Right kidney (tissue), 1 donor: ENCODE measurements around the gene BMP8B.
"Not testable (repeated sequence)": the region's sequence is repeated elsewhere in the genome, so short reads cannot be mapped to it uniquely, and the experiment has no call there.

ENCODE experiments used
- DNase-seq: peaks from one replicate; pipeline ENCODE4 v3.0.0-alpha.2; 2016

Gene BMP8B

GRCh38 chr1:39812913-39813312, 24.2 kb upstream of the BMP8B start:
- no peak for DNase-seq

GRCh38 chr1:39808784-39809517, 20.3 kb upstream of the BMP8B start:
- no peak for DNase-seq

- no peak for DNase-seq
Observed at GRCh38 chr1:39805385-39805784, 16.7 kb upstream of the BMP8B start.

- DNase-seq: no peak
Observed at GRCh38 chr1:39802496-39803260, 14.0 kb upstream of the BMP8B start.

- no peak for DNase-seq
Observed at GRCh38 chr1:39800471-39800835, 11.8 kb upstream of the BMP8B start.

- DNase-seq: peak; percentile 57
Observed at GRCh38 chr1:39799770-39800470, 11.3 kb upstream of the BMP8B start.

GRCh38 chr1:39798859-39799769, 10.4 kb upstream of the BMP8B start:
- DNase-seq: peak; percentile 59

- DNase-seq: no peak
Observed at GRCh38 chr1:39795651-39796050, 7.0 kb upstream of the BMP8B start.

- no peak for DNase-seq
Observed at GRCh38 chr1:39791838-39792237, 3.2 kb upstream of the BMP8B start.

GRCh38 chr1:39789571-39790110, 976 bp upstream of the BMP8B start:
- DNase-seq: no peak

GRCh38 chr1:39788426-39788757, 273 bp downstream of the BMP8B start:
- no peak for DNase-seq

- DNase-seq: not testable (repeated sequence)
Observed at GRCh38 chr1:39787964-39788363, 701 bp downstream of the BMP8B start.

GRCh38 chr1:39787468-39787867, 1.2 kb downstream of the BMP8B start:
- no peak for DNase-seq

- DNase-seq: not testable (repeated sequence)
Observed at GRCh38 chr1:39787108-39787375, 1.6 kb downstream of the BMP8B start.

GRCh38 chr1:39786303-39787107, 2.2 kb downstream of the BMP8B start:
- DNase-seq: not testable (repeated sequence)

GRCh38 chr1:39782685-39783084, 6.0 kb downstream of the BMP8B start:
- DNase-seq: not testable (repeated sequence)

GRCh38 chr1:39782103-39782502, 6.6 kb downstream of the BMP8B start:
- no peak for DNase-seq

- no peak for DNase-seq
Observed at GRCh38 chr1:39781349-39781715, 7.3 kb downstream of the BMP8B start.

GRCh38 chr1:39779821-39780220, 8.8 kb downstream of the BMP8B start:
- DNase-seq: no peak

GRCh38 chr1:39779137-39779536, 9.5 kb downstream of the BMP8B start:
- DNase-seq: no peak

GRCh38 chr1:39778463-39779099, 10.1 kb downstream of the BMP8B start:
- not testable (repeated sequence) for DNase-seq
